Activated CD8-positive, alpha-beta memory T cell treated with anti-CD3 and anti-CD28 coated beads for 24 hours (primary cell): ENCODE data around the gene ZRANB2.
A peak's percentile ranks its signal among the peaks of the same experiment; 100 is the strongest.

Experiments
- DNase-seq: peaks from one replicate; pipeline ENCODE4 v3.0.0-alpha.2; 2020

The ZRANB2 gene

DNA sequence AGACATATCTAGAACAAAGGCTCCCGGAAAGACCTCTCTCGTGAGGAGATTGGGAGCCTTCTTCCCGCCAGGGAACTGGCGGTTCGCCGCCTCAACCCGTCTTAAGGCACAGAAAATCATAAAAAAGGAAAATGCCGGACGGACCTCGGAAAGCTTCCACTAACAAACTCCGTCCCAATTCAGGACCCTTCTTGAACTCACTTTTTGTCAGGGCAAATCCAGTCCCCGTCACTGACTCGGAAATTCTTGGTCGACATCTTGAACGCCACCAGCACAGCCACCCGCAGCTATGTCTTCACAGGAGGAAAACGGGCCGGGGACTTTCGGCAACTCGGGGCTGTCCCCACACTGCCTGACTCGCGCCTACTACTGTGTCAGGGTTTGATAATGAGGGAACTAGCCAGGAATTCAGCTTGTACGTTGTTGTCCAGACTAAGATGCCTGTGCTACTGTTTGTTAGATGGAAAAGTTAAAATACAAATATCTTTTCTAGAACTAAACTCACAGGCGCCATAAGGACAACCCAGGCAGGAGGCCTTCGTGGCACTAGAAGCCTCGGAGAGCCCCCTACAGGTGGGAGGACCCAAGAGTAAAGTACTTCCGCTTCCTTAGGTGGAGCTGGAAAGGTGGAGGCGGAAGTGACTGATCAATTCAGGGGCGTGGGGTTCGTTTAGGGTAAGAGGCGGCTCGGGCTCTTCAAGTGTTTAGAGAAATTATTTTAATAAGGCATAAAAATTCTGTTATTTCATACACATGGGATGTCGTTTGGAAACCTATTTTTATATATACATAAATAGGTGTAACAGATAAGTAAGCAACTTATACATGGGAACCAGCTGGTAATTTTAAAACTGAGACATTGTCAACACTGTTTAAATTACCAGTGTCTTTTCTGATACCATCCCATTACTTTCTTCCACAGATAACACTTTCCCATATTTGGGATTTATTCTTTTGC lies at the start of gene ZRANB2:
Gene ZRANB2, minus strand, starts transcription at position 297 of the 958 bp plus-strand sequence. Its CDS starts 40 bp downstream, at position 257.
- DNase-seq, result peak; percentile 94

DNA sequence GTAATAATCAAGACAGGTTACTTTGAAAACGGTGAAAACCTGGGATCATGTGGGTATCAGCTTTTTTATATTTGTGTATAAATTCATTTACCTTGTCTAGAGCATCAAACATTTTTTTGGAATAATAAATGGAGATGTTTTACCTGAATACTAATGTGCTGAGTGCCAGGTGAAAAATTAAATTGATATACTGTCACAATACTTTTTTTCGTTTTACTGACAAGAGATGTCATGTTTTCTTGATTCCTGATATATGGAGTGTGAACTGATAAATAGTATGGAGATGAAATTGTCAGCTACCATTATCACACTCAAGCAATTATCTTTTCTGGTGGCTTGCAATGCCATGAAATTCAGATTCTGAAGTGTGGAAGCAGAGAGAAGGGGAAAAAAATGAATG lies 47.2 kb upstream of the ZRANB2 start:
- DNase-seq, result no peak

DNA sequence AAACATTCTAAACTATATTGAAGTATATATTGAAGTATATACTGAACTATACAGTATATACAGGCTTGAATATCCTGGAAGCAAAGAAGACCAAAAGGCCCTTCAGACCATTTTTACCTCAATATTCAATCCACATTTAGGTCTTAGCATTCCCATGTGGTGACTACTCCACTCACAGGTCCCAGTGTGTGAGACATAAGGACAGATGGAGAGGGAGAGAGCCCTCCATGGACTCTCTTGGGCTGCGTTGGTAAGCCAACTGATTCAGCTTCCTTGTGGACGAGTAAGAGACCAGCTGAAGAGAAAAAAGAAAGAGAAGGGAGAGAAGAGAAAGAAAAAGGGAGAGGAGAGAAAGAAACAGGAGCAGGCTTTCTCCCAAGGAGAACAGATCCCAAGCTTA lies 37.3 kb upstream of the ZRANB2 start:
- DNase-seq, result no peak

DNA sequence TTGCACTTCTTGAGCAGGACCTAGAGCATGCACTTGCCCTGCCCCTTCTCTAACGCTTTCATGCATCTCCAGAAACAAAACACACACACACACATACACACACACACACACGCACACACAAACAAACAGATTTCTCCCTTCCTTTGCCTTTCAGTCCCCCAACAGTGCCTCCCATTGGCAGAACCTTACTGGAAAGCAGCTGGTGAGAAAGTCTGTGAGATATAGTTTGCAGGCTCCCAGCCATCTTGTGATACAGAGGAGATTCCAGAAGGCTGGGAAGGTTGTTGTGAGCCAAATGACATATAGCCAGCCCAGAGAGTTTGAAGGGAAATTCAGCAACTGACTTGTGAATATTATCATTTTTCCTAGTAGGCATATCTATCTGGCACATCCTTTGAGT lies 35.9 kb upstream of the ZRANB2 start:
- no peak for DNase-seq

DNA sequence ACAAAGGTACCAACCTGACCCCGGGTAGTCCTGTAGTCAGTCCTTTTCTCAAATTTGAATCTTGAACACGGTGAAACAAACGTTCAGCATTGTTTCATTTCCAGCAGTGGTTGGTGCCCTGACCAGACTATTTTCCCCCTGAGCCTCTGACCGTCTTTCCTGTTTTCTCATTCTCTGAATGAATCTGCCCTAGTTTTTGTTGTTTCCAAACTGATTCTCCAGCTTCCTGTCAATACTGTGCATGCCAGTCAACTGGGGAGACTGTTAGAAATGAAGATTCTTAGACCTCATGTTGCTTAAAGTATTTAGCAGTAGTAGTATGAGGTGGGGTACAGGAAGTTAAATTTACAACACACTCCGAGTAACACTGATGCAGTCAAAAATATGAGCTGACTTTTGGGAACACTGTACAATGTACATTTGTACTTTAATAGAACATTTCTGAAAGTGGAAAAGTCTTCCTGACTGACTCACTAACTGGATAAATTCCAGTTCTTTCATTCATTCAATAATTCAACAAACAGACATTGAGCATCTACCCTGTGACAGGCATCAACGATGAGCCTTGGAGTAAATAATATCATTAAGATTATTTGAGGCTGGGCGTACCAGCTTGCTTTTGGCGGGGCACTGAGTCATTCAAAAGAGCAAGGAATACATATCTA lies 26.0 kb upstream of the ZRANB2 start:
- no peak for DNase-seq

- DNase-seq, result no peak
These were observed 23.6 kb upstream of the ZRANB2 start for GRCh38 chr1:71104417-71104816.

DNA sequence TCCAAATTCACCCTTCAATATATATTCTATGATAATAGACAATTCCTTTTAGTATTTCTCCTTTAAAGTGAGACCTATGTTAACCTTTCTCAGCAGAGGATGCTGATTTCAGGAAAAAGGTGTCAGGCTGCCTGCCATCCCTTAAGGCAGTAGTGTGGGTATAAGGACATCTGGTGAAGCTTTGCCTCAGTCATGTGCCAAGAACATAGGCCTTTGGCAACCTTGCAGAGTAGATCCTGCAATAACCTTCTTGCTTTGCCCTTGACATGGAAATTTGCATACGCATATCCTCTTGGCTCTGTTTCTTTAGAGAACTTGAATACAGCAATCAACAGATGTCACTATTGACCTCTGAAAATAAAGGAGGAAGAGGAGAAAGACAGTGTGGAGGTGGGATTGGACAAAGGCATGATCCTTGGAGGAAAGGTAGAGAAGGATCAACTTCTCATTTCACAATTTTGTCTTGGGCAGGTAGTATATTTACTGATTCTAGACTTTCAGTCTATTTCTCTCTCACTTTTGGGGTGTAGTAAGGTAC lies 21.1 kb upstream of the ZRANB2 start:
- DNase-seq, result no peak

DNA sequence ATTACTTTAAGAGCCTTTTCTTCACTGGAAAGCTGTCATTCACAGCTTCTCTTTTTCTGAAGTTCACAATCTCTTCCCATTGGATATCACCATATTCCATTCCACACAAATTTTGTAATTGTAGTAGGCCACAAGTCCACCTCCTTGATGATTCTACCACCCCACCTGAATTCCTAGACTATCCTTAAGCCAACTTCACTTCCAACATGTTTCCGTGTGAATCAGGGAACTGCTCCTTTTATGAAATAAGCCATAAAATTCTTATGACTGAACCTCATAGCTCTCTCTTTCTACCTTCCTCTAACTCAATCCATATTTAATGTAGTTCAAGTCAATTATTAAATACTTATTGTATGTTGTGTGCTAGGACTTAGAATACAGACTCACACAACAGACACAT lies 16.6 kb upstream of the ZRANB2 start:
- no peak for DNase-seq

GRCh38 chr1:71094913-71095312 lies 14.1 kb upstream of the ZRANB2 start:
- no peak for DNase-seq

- DNase-seq, result no peak
These were observed 13.1 kb upstream of the ZRANB2 start for GRCh38 chr1:71093938-71094337.

GRCh38 chr1:71089536-71090270 lies 8.9 kb upstream of the ZRANB2 start:
- DNase-seq, result no peak

DNA sequence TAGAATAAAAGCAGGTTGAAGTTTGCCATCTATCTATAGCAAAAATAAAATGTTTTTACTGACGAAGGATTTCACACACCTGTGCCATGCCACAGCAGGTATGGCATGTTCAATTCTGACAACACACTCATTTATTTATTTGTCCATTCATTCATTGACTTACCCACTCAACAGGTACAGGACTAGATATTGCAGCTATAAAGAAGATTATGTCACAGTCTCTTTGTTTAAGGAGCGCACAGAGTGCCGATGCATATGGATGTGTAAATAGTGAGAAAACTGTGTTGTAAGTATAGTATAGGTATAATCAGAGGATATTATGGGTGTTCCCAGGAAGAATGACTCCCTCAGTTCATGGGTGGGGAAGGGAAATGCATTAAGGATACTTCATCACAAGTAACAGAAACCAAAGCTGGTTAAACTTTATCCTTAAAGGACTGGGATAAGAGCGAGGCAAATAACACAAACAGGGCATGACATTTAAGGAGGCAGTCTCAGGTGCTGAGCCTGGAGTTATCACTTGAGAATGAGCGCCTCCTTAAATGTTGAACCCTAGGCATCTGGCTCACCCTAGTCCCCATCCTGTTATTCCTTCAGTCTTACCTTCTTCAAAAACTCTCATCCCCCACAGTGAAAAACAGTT lies 7.9 kb upstream of the ZRANB2 start:
- DNase-seq, result no peak

- no peak for DNase-seq
These were observed 6.9 kb upstream of the ZRANB2 start for GRCh38 chr1:71087713-71088112.

- DNase-seq, result no peak
These were observed 6.2 kb upstream of the ZRANB2 start for GRCh38 chr1:71087060-71087459.

DNA sequence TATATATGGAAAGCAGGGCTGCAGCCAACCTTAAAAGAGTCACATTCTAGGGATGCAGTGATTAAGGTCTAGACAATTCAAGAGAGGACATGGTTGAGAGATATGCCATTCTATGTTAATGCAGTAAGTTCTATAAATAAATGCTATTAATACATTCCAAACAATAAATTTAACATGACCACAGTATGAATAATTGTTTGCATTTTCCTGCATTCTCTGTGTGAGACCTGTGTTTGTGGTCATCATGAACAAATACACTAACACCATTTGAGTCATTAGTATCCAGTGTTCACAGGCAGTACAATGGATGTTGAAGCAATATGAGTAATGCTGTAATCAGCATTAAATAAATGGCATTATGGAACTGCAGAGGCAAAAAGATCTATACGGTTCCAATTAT lies 5.5 kb upstream of the ZRANB2 start:
- DNase-seq, result no peak

DNA sequence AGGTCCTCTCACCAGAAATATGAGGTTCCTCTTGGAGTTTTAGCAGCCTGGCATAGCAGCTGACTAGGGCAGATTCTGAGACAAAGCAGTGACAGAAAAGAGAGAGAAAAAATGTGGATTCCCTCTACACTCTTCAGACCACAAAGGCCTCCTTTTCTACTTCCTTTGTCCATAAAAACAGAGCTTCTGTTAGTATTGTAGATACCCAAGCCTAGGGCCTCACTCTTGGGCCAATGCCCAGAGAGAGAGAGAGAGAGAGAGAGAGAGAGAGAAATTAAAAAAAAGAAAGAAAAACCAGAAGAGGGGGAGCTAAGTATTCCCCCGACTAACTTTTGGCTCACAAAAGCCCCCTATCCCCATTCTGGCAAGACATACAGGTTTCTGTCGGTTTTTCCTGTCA lies 2.4 kb upstream of the ZRANB2 start:
- DNase-seq, result no peak

- DNase-seq, result peak; percentile 60
These were observed 854 bp upstream of the ZRANB2 start for GRCh38 chr1:71081697-71082080.

DNA sequence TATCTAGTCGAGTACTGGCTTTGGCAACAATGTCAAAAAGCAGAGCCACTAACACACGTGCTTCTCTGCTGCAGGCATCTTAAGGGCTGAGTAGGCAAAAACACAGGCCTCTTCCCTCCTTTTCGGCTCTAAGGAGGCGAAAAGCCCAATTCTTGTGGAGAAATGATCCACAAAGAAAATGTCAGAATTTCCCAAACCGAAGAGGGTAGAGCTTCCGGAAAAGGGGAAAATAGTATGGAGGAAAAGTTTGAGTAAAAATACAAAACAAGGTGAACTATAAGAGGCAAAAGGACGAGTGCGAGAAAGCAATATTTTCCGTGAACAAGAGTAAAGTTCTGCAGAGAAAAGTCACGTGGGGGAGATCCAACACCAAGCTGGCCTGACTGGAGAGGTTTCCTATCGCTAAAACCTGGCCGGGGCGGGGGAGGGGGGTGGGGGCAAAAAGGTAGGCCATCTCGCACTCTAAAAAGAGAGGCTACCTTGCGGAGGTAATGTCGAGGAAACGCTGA lies 551 bp downstream of the ZRANB2 start:
- DNase-seq, result no peak

DNA sequence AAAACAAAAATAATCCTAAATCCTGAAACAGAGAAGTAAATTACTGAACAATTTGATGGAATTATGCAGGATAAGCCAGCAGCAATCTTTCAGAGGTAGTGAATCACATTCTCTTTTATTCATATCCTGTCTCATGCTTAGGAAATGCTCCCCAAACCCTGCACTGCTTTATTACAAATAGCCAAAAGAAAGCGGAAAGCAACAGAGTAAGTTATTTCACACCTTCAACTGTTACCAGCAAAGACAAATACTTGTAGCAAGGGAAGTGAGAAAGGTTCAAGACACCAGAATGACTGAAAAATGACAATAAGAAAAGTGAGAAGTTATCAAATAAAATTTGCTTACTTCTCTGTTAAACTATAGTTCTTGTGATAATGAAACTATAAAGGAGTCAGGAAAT lies 6.2 kb downstream of the ZRANB2 start:
- no peak for DNase-seq

DNA sequence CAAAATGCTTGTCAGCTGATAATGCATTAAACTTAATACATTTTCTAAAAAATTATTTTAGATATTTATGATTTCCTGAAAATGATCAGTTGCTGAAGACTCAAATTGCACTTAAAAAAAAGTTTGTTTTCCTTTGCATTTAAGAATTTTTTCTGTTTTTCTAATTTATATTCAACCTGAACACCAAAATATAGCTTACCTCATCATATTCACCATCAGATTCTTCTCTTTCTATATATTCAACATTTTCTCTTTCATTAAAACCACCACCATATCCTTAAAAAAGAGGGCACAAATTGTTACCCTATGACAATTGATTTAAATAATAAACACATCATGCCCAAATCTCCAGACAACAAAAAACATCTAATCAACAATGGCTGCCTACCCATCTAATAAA lies 8.6 kb downstream of the ZRANB2 start:
- no peak for DNase-seq

DNA sequence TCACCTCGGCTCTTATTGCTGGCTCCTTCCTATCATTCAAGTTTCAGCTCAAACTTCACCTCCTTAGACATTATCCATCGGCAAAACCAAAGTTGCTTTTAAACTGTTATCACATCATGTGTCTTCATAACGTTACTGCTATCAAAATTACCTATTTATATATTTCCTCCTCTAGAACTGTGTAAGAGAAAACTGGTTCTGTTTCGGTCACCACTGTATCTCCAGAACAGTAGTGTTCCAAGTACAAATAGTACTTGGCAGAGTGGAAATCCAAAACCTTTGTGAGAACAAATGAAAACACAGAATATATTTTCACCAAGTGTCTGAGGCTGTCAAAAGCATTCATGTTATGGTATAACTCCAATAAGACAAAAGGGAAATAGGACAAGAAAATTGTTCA lies 9.1 kb downstream of the ZRANB2 start:
- DNase-seq, result no peak
